GM12892 (cell line): ENCODE results near the gene LRRC4B.

Experiments used
- DNase-seq: peaks from one replicate; pipeline ENCODE4 v3.0.0; 2011; ENCODE audit not compliant: insufficient read length
- FAIRE-seq: peaks from 2 replicates; lab custom pipeline; 2011; peaks lifted over from hg19 to GRCh38; lab: Jason Lieb, UNC
- POLR2A ChIP-seq: IDR thresholded peaks from 2 replicates; pipeline ENCODE4 v1.6.1; 2011; ENCODE audit warnings: low read depth, low read length, control low read depth
- POLR2AphosphoS5 ChIP-seq: IDR thresholded peaks from 2 replicates; pipeline ENCODE4 v1.6.1; 2011; ENCODE audit warnings: low read depth, low read length, control low read depth
- TAF1 ChIP-seq: IDR thresholded peaks from 2 replicates; pipeline ENCODE4 v1.6.1; 2011; ENCODE audit warnings: low read depth, mild to moderate bottlenecking, control low read depth, low read length, borderline replicate concordance

The LRRC4B gene

DNA sequence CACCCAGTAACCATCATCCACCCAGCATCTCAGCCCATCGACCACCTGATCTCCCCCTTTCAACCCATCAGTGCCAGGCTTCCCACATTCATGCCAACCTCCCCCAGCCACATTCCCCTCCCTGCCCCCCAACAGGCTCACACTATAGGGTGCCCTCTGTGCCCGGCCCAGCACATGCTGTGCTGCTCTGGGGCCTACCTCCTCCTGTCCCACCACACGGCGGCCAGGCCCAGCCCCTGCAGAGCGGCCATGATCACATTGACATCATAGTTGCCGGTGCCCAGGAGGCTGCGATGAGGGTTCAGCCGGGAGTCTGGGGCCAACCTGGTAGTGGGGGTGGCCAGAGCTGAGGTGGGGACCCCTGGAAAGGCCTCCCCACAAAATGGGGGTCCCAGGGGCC, 60.9 kb downstream of the LRRC4B start:
- FAIRE-seq, result no peak
- DNase-seq, result no peak
- no peak for TF ChIP-seq TAF1
- no peak for TF ChIP-seq POLR2AphosphoS5
- TF ChIP-seq POLR2A, result no peak

- TF ChIP-seq TAF1, result no peak
- TF ChIP-seq POLR2AphosphoS5, result no peak
- no peak for TF ChIP-seq POLR2A
- DNase-seq, result no peak
- FAIRE-seq, result no peak
Observed at GRCh38 chr19:50506700-50507099, 61.5 kb downstream of the LRRC4B start.

DNA sequence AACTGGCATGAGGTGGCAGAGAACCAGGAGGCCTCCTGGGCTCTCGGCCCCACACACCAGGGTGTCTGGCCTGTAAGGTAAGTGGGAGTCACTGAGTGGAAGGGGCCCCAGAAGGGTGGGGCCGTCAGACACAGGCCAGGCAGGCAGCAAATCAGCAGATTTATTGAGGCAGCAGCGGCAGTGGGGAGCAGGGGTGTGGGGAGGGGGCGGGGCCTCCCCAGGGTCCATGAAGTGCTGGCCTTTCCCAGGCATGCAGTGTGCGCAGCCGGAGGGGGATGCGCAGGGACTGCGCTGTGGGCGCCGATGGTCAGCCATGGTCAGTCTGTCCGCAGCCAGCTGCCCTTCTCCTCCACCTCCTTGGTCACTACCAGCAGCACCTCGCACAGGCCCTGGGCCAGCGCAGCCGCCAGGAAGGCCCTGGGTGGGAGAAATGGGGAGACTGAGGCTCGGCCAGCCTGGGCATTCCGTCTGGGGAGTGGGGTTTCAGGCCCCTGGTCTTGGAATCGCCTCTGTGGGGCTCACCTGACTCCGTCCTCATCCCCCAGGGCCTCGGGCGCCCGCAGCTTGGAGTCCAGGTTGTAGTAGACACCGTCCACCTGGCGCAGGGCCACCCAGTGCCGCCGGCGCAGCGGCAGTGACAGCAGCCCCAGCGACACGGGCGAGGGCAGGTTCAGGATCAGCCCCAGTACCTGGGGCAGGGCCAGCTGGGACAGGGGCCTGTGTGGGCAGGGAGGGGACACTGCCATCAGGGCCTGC, 62.2 kb downstream of the LRRC4B start:
- no peak for FAIRE-seq
- TF ChIP-seq POLR2AphosphoS5, result no peak
- no peak for TF ChIP-seq TAF1
- no peak for TF ChIP-seq POLR2A

DNA sequence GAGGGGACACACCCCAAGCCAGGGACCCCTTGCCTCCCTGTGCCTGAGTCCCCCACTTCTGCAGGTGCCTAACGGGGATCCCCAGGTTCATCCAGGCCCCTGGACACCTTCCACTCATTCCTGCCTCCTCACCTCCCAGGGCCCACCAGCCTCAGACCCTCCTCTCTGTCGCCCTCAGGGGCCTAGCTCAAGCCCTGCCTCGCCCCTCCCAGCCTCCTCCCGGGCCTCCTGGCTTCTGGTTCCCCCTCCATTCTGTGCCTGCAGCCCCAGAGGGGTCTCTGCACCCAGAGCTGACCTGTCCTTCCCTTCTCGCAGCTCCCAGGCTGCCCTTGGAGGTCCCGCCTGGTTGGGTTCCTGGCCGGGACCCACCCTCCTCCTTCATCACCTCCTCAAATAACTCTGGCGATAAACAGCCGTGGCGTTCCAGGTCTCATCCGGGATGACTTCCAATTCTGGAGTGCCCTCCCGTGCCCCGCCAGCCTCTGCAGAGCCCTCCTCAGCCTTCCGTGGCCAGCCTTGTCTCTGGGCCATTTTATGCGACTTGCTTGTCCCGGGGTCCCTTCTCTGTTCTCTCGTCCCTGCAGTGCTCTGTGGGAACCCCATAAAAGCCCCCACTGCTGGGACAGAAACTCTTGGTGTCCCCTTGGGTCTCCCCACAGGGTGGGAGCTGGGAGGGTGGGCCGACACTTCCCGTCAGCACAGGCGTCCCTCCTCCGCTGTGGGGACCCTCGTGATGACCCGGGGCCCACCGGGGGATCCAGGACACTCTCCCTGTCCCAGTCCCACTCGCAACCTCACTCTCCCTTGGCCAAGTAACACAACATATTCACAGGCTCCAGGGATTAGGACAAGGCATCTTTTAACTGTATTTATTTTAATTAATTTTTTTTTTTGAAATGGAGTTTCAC, 66.4 kb downstream of the LRRC4B start:
- FAIRE-seq (no peak), DNase-seq (no peak)
- TF ChIP-seq POLR2A (no peak), TAF1 (no peak), POLR2AphosphoS5 (no peak)

More for the DNA sequence above, 62.2 kb downstream of the LRRC4B start:
- DNase-seq, result no peak

GRCh38 chr19:50501186-50501567, 67.1 kb downstream of the LRRC4B start:
- FAIRE-seq, result no peak

GRCh38 chr19:50500753-50501151, 67.5 kb downstream of the LRRC4B start:
- TF ChIP-seq POLR2A, result no peak
- FAIRE-seq, result no peak

More at GRCh38 chr19:50501186-50501567, 67.1 kb downstream of the LRRC4B start:
- TF ChIP-seq POLR2AphosphoS5 (no peak), POLR2A (no peak), TAF1 (no peak)
- DNase-seq, result no peak

DNA sequence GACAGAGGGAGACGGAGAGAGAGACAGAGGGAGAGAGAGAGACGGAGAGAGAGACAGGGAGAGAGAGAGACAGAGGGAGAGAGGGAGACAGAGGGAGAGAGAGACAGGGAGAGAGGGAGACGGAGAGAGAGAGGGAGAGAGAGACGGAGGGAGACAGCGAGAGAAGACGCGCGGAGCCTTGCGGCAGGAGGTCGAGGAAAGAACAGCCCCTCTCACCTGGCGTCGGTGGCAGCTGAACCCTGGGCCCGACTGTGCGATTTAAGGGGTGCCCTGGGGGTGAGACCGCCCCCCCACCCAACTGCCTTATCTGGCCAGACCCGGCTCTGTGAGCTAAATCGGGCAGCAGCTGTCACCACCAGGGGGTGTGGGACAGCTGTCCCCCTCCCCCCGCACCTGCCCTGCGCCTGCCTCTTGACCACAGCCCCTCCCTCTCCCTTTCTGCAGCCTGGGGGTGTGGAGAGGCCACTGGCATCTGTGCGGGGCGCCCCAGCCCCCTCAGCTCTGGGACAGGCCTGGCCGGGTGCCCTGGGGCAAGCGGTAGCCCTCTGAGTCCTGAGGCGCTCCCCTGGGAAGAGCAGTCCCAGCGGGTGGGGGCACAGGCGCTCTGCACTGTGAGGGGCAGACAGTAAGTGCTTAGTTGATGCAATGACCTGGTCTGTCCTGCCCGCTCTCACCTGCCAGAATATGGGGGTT, 68.0 kb downstream of the LRRC4B start:
- no peak for FAIRE-seq
- TF ChIP-seq TAF1, result no peak
- TF ChIP-seq POLR2A, result no peak
- TF ChIP-seq POLR2AphosphoS5, result no peak
- DNase-seq, result no peak

More at GRCh38 chr19:50500753-50501151, 67.5 kb downstream of the LRRC4B start:
- DNase-seq, result no peak

GRCh38 chr19:50498219-50499056, 69.8 kb downstream of the LRRC4B start:
- FAIRE-seq (no peak), DNase-seq (no peak)
- TF ChIP-seq POLR2AphosphoS5 (no peak), TAF1 (no peak), POLR2A (no peak)

DNA sequence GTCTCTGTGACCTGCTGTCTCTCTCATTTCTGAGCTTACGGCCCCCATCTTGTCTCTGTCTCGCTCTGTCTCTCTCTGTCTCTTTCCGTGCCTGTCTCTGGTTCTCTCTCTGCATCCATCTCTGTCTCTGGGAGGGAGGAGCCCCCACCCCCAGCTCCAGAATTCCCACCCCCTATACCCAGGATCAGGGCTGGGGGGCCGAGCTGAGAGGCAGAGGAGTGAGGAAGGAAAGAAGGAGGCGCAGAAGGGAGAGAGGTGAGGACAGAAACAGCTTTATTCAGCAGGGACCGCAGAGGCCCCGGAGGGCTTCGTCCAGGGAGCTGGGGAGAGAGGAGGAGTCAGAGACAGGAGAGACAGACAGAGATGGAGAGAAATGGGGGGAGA, 71.2 kb downstream of the LRRC4B start:
- TF ChIP-seq POLR2AphosphoS5 (no peak), TAF1 (no peak), POLR2A (no peak)
- no peak for FAIRE-seq

GRCh38 chr19:50496189-50497021, 71.8 kb downstream of the LRRC4B start:
- no peak for FAIRE-seq
- no peak for TF ChIP-seq POLR2A
- TF ChIP-seq POLR2AphosphoS5, result no peak
- TF ChIP-seq TAF1, result no peak
- no peak for DNase-seq

More for the DNA sequence above, 71.2 kb downstream of the LRRC4B start:
- DNase-seq, result no peak
